HepG2 (cell line): ENCODE measurements around the gene TIA1. TPM values are rescaled to one million over a fixed set of nuclear protein-coding genes. Genes with fewer than 3 reads are reported as not detected.
A peak's percentile ranks its signal among the peaks of the same experiment; 100 is the strongest.

Source experiments
- HOMEZ ChIP-seq: IDR thresholded peaks from 2 replicates; pipeline ENCODE4 v1.6.1; 2016; ENCODE audit warnings: low read depth
- KIAA2018 ChIP-seq: sonication (generic); formaldehyde crosslinking; IDR thresholded peaks from 2 replicates; pipeline ENCODE4 v1.5.0; 2020; ENCODE audit warnings: mild to moderate bottlenecking, missing genetic modification reagents, borderline replicate concordance
- MAFK ChIP-seq, 2 experiments: IDR thresholded peaks in 1 of 2; conservative IDR thresholded peaks in 1 of 2; 2 replicates each; pipeline ENCODE4 v1.6.1; 2011; ENCODE audit warnings: improper control_type of control experiment in 2 of 2, low read length in 2 of 2
- NBN ChIP-seq: fragments of 450-650 bp; conservative IDR thresholded peaks from 2 replicates; pipeline ENCODE4 v1.6.1; 2017
- PHF20 ChIP-seq: sonication (generic); formaldehyde crosslinking; IDR thresholded peaks from 2 replicates; pipeline ENCODE4 v1.5.0; 2020; ENCODE audit warnings: mild to moderate bottlenecking, missing genetic modification reagents
- RFX1 ChIP-seq: fragments of 450-650 bp; IDR thresholded peaks from 2 replicates; pipeline ENCODE4 v1.6.1; 2017
- RXRA ChIP-seq: sonication (generic); formaldehyde crosslinking; IDR thresholded peaks from 2 replicates; pipeline ENCODE4 v1.5.1; 2020; ENCODE audit warnings: missing genetic modification reagents
- SOX6 ChIP-seq, 2 experiments: fragments of 450-650 bp in 1 of 2; sonication (generic) in 1 of 2; formaldehyde crosslinking in 1 of 2; IDR thresholded peaks; 2 replicates each; pipeline versions ENCODE4 v1.4.0 to v1.6.1; 2017 to 2020; ENCODE audit warnings: antibody characterized with exemption in 1 of 2, mild to moderate bottlenecking in 1 of 2, missing genetic modification reagents in 1 of 2
- TFE3 ChIP-seq: IDR thresholded peaks from 2 replicates; pipeline ENCODE4 v1.6.1; 2016
- ZBTB1 ChIP-seq: sonication (generic); formaldehyde crosslinking; IDR thresholded peaks from 2 replicates; pipeline ENCODE4 v1.4.0; 2020; ENCODE audit warnings: missing genetic modification reagents, borderline replicate concordance
- ZC3H4 ChIP-seq: sonication (generic); formaldehyde crosslinking; IDR thresholded peaks from 2 replicates; pipeline ENCODE4 v1.4.0; 2020; ENCODE audit warnings: missing genetic modification reagents, borderline replicate concordance
- ZNF24 ChIP-seq: fragments of 450-650 bp; IDR thresholded peaks from 2 replicates; pipeline ENCODE4 v1.6.1; 2017; ENCODE audit warnings: antibody characterized with exemption, mild to moderate bottlenecking
- ZNF256 ChIP-seq: sonication (generic); formaldehyde crosslinking; conservative IDR thresholded peaks from 2 replicates; pipeline ENCODE4 v1.4.0; 2020; ENCODE audit warnings: missing genetic modification reagents
- ZNF296 ChIP-seq: sonication (generic); formaldehyde crosslinking; conservative IDR thresholded peaks from 2 replicates; pipeline ENCODE4 v1.5.0; 2020; ENCODE audit warnings: mild to moderate bottlenecking, missing genetic modification reagents
- ZNF331 ChIP-seq: sonication (generic); formaldehyde crosslinking; IDR thresholded peaks from 2 replicates; pipeline ENCODE4 v1.4.0; 2020; ENCODE audit warnings: missing genetic modification reagents
- ZNF501 ChIP-seq: sonication (generic); formaldehyde crosslinking; IDR thresholded peaks from 2 replicates; pipeline ENCODE4 v1.5.1; 2020; ENCODE audit warnings: mild to moderate bottlenecking, moderate library complexity, missing genetic modification reagents
- ZNF83 ChIP-seq: sonication (generic); formaldehyde crosslinking; IDR thresholded peaks from 2 replicates; pipeline ENCODE4 v1.4.0; 2020; ENCODE audit warnings: missing genetic modification reagents, mild to moderate bottlenecking, borderline replicate concordance
- polyA plus RNA-seq, 8 experiments: library from polyadenylated mRNA; depleted of rRNA in 3 of 8; stranded (reverse) in 7 of 8; unstranded in 1 of 8; fragments of >200 nt; fragmentation: Illumina TruSeq in 4 of 8; extraction: Trizol in 4 of 8; gene quantifications; 2 replicates each; pipeline versions ENCODE4 v1.2.1 to v1.2.3, GENCODE V29; 2011 to 2016; ENCODE audit warnings: low read depth in 4 of 8, missing spikeins in 1 of 8, mixed read lengths in 1 of 8; ENCODE audit not compliant: insufficient read depth in 1 of 8
- total RNA-seq, 5 experiments: library from RNA; depleted of rRNA; stranded (reverse); fragments of >200 nt; fragmentation: Illumina TruSeq; extraction: Trizol; gene quantifications; 2 replicates each; pipeline ENCODE4 v1.2.3, GENCODE V29; 2016; ENCODE audit warnings: low read depth in 1 of 5
- TF ChIP-seq, protein P1 (sequence below): sonication (generic); formaldehyde crosslinking; IDR thresholded peaks from 2 replicates; pipeline ENCODE4 v1.8.0; 2022; ENCODE audit warnings: mild to moderate bottlenecking, missing genetic modification reagents, moderate library complexity

TIA1 gene
- total and polyA plus RNA-seq, 2 of the 13 experiments (the other 11 are each of a cell fraction or from before 2014, with no cell fraction given) = 209 to 319 TPM

DNA sequence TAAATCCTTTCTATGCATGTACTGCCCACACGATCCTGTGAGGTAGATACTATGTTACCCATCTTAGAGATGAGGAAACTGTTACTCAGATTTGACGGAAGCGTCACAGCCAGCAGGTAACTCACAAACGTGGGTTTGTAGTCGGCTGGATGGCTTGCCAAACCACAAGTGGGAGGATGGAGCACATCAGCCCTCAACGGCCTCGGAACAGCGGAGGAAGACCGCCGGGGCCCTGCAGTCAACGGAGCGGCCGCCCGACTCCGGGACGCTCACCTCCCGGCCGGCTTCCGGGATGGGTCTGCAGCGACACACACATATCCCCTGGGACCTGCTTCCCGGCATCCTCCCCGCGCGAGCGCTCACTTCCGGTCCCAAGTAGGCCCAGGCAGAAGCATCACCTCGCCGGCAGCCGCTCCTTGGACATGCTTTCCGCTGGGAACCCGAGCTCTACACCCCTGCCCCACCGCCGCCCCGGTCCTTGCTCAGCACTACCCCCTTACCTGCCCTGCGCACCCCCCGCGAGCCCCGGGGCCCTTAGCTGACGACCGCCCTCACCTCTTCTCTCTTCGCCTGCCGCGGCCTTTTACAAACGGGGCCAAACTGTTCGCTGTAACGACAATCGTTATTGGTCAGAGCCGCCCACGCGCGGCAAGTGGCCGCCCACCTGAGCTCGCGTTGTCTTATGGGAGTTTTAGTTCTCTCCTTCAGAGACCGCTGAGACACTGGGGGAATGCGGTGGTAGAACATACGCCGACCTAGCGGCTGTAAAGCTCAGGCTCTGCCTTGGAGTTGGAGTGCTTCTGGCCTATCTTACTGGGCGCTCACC is 57.8 kb downstream of the TIA1 start, which contains the start of gene C2orf42 (continued):
- peak; percentile 51; the same call in 1 of the 2 replicates for TF ChIP-seq HOMEZ (CRISPR knock-in tag)
- TF ChIP-seq KIAA2018 (CRISPR knock-in tag) = no peak
- no peak for TF ChIP-seq SOX6 (IDR thresholded peaks at IDR 0.05)
- peak; percentile 71 for TF ChIP-seq SOX6 (CRISPR knock-in tag; IDR thresholded peaks at IDR 0.05)
- peak; percentile 94 for TF ChIP-seq PHF20 (CRISPR knock-in tag)
- TF ChIP-seq ZNF256 (CRISPR knock-in tag) = no peak; the same call in 1 of the 2 replicates
- TF ChIP-seq ZC3H4 (CRISPR knock-in tag) = peak; percentile 92
- no peak for TF ChIP-seq NBN
- peak; percentile 74 for TF ChIP-seq RXRA (CRISPR knock-in tag)
- no peak for TF ChIP-seq RFX1
- TF ChIP-seq MAFK (conservative IDR thresholded peaks at IDR 0.05 in 1 of 2, IDR thresholded peaks at IDR 0.05 in 1 of 2; ENCODE audit: low read length in 2 of 2) = no peak
- TF ChIP-seq ZNF331 (CRISPR knock-in tag) = peak; percentile 64; the same call in 1 of the 2 replicates
- peak; percentile 88; the same call in 1 of the 2 replicates for TF ChIP-seq ZNF83 (CRISPR knock-in tag)
- no peak; the same call in 1 of the 2 replicates for TF ChIP-seq ZNF296 (CRISPR knock-in tag)
- peak; percentile 98 for TF ChIP-seq ZNF501 (CRISPR knock-in tag)
- TF ChIP-seq TFE3 (CRISPR knock-in tag) = peak; percentile 56
- TF ChIP-seq ZBTB1 = no peak; the same call in 1 of the 2 replicates
- TF ChIP-seq, protein P1, sequence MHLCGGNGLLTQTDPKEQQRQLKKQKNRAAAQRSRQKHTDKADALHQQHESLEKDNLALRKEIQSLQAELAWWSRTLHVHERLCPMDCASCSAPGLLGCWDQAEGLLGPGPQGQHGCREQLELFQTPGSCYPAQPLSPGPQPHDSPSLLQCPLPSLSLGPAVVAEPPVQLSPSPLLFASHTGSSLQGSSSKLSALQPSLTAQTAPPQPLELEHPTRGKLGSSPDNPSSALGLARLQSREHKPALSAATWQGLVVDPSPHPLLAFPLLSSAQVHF (CRISPR knock-in tag) = no peak
- TF ChIP-seq ZNF24 = no peak
